Adrenal gland (tissue), 12 donors: ENCODE measurements around the gene SLC6A15. TPM values are rescaled to one million over a fixed set of nuclear protein-coding genes. Genes with fewer than 3 reads are reported as not detected.

Experiments used
- DNase-seq, 7 donors: peaks; one replicate each; pipeline ENCODE4 v3.0.0-alpha.2; 2019 to 2020
- H3K27ac ChIP-seq, 5 donors: fragments of 200-600 bp; sonication (generic) in 4 of 5; 1 replicate in 3 of 5; 2 replicates in 2 of 5; pipeline versions ENCODE4 v1.5.1 to v1.8.0; 2016 to 2020; ENCODE audit warnings: mild to moderate bottlenecking in 1 of 5
- H3K27me3 ChIP-seq: fragments of 200-600 bp; 2 replicates; pipeline ENCODE4 v1.8.0; 2021
- H3K36me3 ChIP-seq, 2 donors: fragments of 200-600 bp; replicated peaks in 1 of 2; 1 replicate in 1 of 2; 2 replicates in 1 of 2; pipeline versions ENCODE4 v1.5.1 to v1.8.0; 2018 to 2022
- H3K4me1 ChIP-seq, 2 donors: fragments of 200-600 bp; replicated peaks in 1 of 2; 1 replicate in 1 of 2; 2 replicates in 1 of 2; pipeline versions ENCODE4 v1.5.1 to v1.8.0; 2018 to 2021
- H3K4me3 ChIP-seq, 4 donors: fragments of 200-600 bp; sonication (generic) in 3 of 4; one replicate each; pipeline ENCODE4 v1.5.1; 2016 to 2018
- H3K9me3 ChIP-seq, 3 donors: fragments of 200-600 bp; sonication (generic) in 1 of 3; replicated peaks in 1 of 3; 1 replicate in 2 of 3; 2 replicates in 1 of 3; pipeline versions ENCODE4 v1.5.1 to v1.8.0; 2016 to 2021
- POLR2A ChIP-seq, 2 donors: fragments of 450-650 bp; IDR thresholded peaks; one replicate each; pipeline ENCODE4 v1.6.1; 2017; ENCODE audit warnings: antibody characterized with exemption in 2 of 2, mild to moderate bottlenecking in 2 of 2, moderate library complexity in 1 of 2
- WGBS, 4 donors: extraction: QIAGEN DNeasy Blood & Tissue Kit in 2 of 4; methylation state at CpG; one replicate each; pipeline versions ENCODE4 v1.1.5 to v1.1.7; 2013 to 2017; 5-methylcytosine and 5-hydroxymethylcytosine counted together
- intact Hi-C, 2 donors: fragments of 100-400 bp; cut with DNase I; formaldehyde crosslinking; loops; one replicate each; pipeline versions ENCODE4 v1.14.1 to v1.15.0; 2022 to 2023
- polyA plus RNA-seq, 3 donors: library from polyadenylated mRNA; stranded (reverse); fragments of 200-250 nt in 2 of 3; fragments of 350-450 nt in 1 of 3; fragmentation: Illumina TruSeq in 1 of 3; extraction: RNeasy Lipid Tissue Mini Kit (QIAGEN cat#74804) in 1 of 3; gene quantifications; one replicate each; pipeline ENCODE4 v1.2.3, GENCODE V29; 2013 to 2014
- total RNA-seq, 9 donors: library from RNA; depleted of rRNA in 4 of 9; stranded (reverse); fragments of >200 nt in 4 of 9; fragments of 120-200 nt in 1 of 9; fragmentation: NEBNext Ultra II Directional in 1 of 9; extraction: Animal tissue kit (Norgen Biotek cat#: 25700) in 1 of 9; gene quantifications; one replicate each; pipeline versions ENCODE4 v1.1.0 to v1.2.4, GENCODE V29; 2013 to 2023
- TF ChIP-seq, protein P1 (sequence below), 6 experiments: fragments of 450-650 bp in 4 of 6; fragments of 200-600 bp in 2 of 6; sonication (generic) in 1 of 6; IDR thresholded peaks; 1 replicate in 5 of 6; 2 replicates in 1 of 6; pipeline versions ENCODE4 v1.5.1 to v1.8.0; 2016 to 2021; ENCODE audit warnings: antibody characterized with exemption in 6 of 6, mild to moderate bottlenecking in 2 of 6, moderate library complexity in 1 of 6
- donor health status: healthy with polysubstance abuse.
- donor health status: Bipolar disorder and iron deficiency.
- donor health status: DM: yes; HTN: yes; CAD: no.
- donor health status: DM: no; HTN: no; CAD: no.
- donor health status: DM: no; HTN: no; CAD: no.
- donor health status: DM: yes; HTN: yes; CAD: no.

Gene SLC6A15
- total and polyA plus RNA-seq, 12 donors: 0.16 to 2.0 (median 0.50) TPM; not detected in 5

DNA sequence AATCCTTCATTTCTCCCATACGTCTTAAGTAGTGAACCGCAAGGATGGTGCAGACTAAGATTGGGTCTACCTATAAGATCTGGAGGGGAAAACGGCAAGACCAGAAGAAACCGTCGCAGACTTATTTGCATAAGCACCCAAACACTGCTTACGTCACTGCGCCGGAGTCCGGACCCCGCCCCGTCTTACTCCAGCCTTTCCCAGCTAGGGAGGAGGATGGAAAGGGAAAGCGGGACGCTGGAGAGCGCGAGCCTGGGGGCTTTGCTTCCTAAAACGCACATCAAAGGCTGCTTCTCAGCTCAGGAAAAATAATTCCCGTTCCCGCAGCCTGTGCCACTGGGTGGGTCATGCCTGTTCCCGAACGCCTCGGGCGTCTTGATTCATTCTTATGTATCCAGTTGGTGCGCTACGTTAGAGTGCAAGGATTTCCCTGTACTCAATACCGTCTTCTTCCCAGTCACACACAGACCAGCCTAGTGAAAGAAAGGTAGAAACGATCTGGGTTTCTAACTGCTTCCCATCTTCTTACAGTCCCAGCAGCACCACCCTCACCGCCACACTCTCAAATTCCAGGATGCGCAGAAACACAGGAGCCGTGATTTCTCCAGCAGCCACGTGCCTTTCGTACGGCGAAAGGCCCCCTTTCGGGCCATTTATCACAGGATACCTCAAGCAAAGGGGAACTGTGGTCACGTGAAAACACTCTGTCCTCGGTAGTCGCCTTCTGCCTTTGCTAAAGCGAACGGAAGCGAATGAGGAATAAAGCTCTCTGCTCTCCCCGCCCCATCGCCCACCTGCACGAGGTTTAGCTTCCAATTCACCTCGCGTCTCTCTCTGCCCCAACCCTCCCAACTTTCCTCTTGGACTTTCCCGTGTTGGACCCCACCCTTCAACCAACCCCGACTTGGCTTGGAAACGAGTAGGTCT lies 1.1 kb downstream of the SLC6A15 start:
- Histone ChIP-seq H3K27ac (peak overlapping the region in 1 of 5 donors; percentile 44), H3K4me1 (peaks cover 0 to 5% of the 10 kb centered on the region in 2 donors), H3K36me3 (no peaks in the 10 kb centered on the region), H3K9me3 (no peaks in the 10 kb centered on the region), H3K4me3 (peak overlapping the region in 1 of 4 donors; percentile 51), H3K27me3 (peaks cover 30% of the 10 kb centered on the region)
- intact Hi-C loops: no loop called here
- DNase-seq: peak in 3 of 7 donors; percentile 21 to 78 (median 24)
- WGBS, 4 donors: 1 to 2% (median 2%) methylated on average over 48 of the region's 48 CpGs
- no peak for TF ChIP-seq POLR2A (IDR thresholded peaks at IDR 0.05)
- TF ChIP-seq, protein P1, sequence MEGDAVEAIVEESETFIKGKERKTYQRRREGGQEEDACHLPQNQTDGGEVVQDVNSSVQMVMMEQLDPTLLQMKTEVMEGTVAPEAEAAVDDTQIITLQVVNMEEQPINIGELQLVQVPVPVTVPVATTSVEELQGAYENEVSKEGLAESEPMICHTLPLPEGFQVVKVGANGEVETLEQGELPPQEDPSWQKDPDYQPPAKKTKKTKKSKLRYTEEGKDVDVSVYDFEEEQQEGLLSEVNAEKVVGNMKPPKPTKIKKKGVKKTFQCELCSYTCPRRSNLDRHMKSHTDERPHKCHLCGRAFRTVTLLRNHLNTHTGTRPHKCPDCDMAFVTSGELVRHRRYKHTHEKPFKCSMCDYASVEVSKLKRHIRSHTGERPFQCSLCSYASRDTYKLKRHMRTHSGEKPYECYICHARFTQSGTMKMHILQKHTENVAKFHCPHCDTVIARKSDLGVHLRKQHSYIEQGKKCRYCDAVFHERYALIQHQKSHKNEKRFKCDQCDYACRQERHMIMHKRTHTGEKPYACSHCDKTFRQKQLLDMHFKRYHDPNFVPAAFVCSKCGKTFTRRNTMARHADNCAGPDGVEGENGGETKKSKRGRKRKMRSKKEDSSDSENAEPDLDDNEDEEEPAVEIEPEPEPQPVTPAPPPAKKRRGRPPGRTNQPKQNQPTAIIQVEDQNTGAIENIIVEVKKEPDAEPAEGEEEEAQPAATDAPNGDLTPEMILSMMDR (IDR thresholded peaks at IDR 0.05): no peak

DNA sequence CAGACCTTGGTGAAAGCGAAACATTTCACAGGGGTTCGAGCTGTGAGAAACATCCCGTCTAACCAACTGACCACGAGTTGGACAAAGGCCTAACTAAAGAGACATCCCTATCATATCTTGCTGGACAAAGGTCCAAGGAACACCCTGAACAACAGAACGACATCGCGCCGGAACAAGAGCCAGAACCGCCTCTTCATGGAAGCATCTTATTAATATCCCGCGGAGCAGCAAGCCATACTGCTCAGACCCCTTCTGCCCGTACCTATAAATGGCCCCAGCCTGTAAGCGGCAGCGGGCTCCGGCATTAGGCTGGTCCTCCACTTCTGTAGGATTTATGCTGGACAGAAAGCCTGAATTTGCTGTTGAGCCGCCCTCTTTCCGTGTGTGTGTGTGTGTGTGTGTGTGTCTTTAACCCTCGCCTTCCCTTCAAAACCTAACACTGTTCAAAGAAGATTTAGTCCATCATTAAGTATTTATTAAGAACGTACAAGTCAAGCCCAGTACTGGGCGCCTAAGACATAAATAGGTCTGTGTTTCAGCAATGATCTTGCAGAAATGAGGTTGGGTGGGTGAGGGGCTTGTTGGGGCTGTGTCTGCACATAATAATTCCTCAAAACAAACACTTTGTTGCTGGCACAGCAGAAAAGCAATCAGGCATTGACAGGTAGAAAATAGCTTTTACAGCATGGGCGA lies 1.9 kb downstream of the SLC6A15 start:
- DNase-seq: no peak
- Histone ChIP-seq H3K9me3 (no peaks in the 10 kb centered on the region), H3K36me3 (no peaks in the 10 kb centered on the region), H3K4me3 (peak overlapping the region in 1 of 4 donors; percentile 51), H3K4me1 (peaks cover 0 to 5% of the 10 kb centered on the region in 2 donors), H3K27ac (peak overlapping the region in 1 of 5 donors; percentile 44), H3K27me3 (peaks cover 30% of the 10 kb centered on the region)
- WGBS, 4 donors: 7 to 14% (median 9%) methylated on average over 16 to 21 of the region's 21 CpGs
- TF ChIP-seq POLR2A (IDR thresholded peaks at IDR 0.05): no peak
- TF ChIP-seq, protein P1 (IDR thresholded peaks at IDR 0.05): no peak
- intact Hi-C loops: no loop called here

DNA sequence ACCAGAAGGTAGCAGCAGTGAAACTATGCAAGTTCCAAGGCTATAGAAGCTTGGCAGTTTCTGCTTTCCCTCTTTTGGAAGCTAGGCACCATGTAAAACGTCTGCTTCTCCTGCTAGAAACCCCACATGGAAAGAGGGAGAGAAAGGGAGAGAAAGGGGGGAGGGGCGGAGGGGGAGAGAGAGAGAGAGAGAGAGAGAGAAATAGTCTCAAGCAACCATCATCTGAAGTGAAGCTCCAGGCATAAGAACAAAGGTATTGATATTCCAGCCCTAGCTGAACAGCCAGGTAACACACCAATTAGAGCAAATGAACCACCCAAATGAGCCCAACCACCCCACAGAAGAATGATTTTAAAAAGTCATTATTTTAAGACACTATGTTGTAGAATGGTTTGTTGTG lies 8.5 kb downstream of the SLC6A15 start:
- H3K27me3 ChIP-seq: no peaks in the 10 kb centered on the region
- H3K9me3 ChIP-seq: no peaks in the 10 kb centered on the region
- no peaks in the 10 kb centered on the region for H3K4me1 ChIP-seq
- no peak for DNase-seq
- H3K36me3 ChIP-seq: no peaks in the 10 kb centered on the region
- WGBS, 4 donors: 10 to 38% (median 30%) methylated on average over 2 of the region's 2 CpGs
- TF ChIP-seq POLR2A (IDR thresholded peaks at IDR 0.05): no peak
- TF ChIP-seq, protein P1 (IDR thresholded peaks at IDR 0.05): no peak
- H3K4me3 ChIP-seq: no peak overlapping the region
- intact Hi-C loops: no loop called here
- no peak overlapping the region for H3K27ac ChIP-seq

DNA sequence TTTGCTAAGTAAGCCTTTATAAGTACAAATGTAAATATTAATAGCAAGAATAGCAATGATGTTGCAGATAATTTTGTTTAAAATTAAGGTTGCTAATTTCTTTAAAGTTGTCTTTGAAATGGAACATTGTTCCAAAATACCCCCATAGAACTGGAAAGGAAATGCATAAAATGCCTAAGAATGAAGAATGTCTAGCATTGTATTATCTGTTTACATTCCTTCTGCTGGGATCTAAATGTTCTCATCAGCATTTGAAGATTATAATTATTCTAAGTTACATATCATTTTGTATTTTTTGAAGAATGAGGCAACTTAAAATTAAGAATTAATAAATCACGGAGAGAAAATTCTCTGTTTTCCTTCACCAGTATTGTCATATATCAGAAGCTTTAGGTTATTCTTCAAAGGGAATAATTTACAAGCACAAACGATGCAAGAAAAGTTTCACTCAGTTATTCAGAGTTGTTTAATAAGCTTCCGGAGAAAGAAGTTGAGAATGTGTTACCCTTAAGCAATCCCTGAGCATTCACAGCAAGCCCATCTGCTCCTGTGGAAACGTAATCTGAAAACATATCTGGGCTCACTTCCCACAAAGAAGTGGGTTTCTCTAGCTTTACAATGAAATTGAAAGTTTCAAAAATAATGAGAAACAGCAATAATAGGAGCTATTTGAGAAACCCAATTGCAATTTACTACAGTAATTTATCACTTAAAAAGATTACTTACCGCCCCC lies 21.3 kb downstream of the SLC6A15 start:
- Histone ChIP-seq H3K36me3 (no peaks in the 10 kb centered on the region), H3K9me3 (no peaks in the 10 kb centered on the region), H3K27ac (no peak overlapping the region), H3K4me3 (no peak overlapping the region), H3K27me3 (no peaks in the 10 kb centered on the region), H3K4me1 (no peaks in the 10 kb centered on the region)
- 56 to 64% (median 59%) methylated on average over 5 of the region's 5 CpGs for WGBS, 4 donors
- intact Hi-C loops: no loop called here
- no peak for TF ChIP-seq POLR2A (IDR thresholded peaks at IDR 0.05)
- TF ChIP-seq, protein P1 (IDR thresholded peaks at IDR 0.05): no peak
- no peak for DNase-seq
